ENCODE measurements around the gene ANKRD2.
"Not testable (repeated sequence)": the region's sequence is repeated elsewhere in the genome, so short reads cannot be mapped to it uniquely, and the experiment has no call there.

Gene ANKRD2, protein sequence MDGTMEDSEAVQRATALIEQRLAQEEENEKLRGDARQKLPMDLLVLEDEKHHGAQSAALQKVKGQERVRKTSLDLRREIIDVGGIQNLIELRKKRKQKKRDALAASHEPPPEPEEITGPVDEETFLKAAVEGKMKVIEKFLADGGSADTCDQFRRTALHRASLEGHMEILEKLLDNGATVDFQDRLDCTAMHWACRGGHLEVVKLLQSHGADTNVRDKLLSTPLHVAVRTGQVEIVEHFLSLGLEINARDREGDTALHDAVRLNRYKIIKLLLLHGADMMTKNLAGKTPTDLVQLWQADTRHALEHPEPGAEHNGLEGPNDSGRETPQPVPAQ

GRCh38 chr10:97572214-97572989, at the start of gene ANKRD2:
ANKRD2 (plus strand) TSS chr10:97572779; CDS start chr10:97572789, 10 bp downstream.
- DNase-seq = peak; percentile 16 to 24

DNA sequence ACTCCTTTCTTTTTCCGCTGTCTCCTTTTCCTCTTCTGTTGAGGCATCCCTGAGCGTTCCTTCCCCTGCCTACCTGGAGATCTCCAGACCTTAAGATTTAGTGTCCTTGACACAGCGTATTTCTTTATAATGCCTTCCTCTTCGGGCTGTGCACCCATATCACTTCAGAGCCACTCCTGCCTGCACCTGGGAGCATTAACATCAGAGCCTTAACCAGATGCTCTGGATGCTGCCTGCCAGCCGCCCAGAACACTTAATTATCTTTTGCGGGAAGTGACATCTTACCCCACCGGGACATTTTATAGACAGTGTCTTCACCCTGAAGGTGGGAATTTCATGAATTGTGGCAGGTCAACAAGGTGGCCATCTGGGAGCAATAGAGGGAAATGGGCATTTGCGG, 49.6 kb upstream of the ANKRD2 start:
- DNase-seq = no peak

- DNase-seq = no peak
These were observed 47.5 kb upstream of the ANKRD2 start for GRCh38 chr10:97525086-97525485.

DNA sequence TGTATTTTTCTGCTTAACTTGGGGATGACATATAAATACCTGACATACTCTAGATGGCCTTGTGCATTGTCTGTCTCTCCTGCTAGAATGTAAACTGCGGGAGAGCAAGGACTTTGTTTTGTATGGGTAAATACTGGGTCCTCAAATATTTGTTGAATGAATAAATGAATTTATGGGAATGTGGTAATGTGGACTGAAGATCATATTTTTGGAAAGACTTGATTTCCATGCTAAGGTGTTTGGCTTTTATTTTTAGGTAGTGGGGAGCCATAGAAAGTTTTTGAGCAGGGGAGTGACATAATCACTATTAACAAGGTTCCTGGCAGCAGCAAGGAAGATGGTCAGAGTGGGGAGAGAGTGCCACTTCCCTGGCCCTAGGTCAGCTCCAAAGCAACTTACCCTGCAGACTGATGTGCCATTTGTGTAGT, 46.9 kb upstream of the ANKRD2 start:
- no peak for DNase-seq

- DNase-seq = not testable (repeated sequence)
These were observed 43.7 kb upstream of the ANKRD2 start for GRCh38 chr10:97528876-97529275.

DNA sequence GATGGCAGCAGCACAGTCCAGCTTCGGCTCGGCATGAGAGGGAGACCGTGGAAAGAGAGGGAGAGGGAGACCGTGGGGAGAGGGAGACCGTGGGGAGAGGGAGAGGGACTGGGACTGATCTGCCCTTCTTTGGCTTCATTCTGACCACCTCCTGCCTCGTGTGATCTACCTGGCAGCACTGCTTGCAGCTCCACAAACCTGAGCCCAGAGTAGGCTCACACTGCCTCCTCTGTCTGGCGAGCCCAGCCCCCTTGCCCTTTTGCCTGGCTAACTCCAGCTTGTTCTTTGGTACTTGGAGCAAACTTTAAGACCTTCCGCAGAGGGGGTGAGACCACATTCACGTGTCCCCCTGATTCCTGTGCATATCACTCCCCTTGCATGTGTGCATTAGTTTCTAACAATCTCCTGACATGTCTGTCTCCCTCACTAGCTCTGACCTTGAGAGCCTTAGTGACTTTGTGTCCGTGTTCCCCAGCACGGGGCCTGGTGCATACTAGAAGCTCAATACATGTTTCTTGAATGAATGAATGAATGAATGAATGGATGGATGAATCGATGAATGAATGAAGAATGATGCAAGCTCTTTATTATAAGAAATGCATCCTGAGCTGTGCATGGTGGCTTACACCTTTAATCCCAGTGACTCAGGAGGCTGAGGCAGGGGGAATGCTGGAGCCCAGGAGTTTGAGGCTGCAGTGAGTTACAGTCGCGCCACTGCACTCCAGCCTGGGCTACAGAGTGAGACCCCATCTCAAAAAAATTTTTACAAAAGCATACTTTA, 42.7 kb upstream of the ANKRD2 start:
- no peak for DNase-seq

DNA sequence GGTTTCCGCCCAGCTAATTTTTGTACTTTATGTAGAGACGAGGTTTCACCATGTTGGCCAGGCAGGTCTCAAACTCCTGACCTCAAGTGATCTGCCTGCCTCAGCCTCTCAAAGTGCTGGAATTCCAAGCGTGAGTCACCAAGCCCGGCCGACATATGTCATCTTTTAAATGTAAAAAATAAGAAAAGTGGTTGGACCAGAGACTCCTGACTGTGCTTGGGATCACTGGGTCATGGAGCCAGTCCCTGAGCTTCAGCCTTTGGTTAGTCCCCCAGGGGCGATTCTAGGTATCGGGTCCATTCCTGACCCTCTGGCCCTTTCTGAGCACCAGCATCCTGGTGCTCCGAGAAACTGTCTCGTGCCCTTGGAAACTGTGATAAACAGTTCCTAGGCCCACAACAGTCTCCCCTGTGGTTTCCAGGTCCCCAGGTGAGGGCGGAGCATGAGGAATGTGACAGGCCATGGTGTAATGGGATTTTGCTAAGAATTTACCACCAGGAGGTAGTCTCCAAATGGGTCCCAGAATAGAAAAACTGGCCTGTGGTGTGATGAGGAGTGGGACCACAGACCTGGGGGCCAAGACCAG, 41.1 kb upstream of the ANKRD2 start:
- no peak for DNase-seq

DNA sequence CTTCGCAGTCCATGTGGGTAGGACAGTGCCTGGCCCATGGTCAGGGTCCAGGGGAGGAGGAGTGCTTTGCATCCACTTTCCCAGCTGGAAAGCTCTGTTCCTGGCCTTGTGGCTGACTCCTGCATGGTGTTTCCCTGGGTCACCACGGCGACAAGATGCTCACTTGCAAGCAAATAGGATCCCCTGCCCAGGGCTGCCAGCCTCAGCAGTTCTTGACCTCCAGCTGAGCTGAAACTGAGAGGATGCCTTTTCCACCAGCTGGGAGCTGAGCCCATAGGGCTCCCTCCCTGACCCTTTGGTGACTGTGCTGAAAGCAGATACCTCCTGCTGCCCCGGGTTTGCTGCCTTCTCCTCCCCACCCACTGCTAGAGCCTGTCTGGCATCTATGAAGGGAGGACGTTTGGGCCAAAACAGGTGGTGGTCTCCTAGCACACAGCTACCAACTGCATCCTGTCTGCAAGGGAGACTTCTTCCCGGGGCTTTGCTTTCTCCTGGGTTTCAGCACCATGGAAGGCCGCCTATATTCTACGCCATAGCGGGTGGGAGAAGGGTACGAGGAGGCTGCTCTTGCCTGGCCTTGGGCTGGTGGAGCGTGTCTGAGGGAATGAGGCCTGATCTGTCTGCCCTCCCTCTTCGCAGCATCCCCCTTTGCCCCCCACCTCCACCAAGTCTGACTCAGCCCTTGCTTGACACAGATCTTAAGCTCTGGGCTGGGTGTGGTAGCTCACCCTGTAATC, 39.5 kb upstream of the ANKRD2 start:
- DNase-seq = no peak

DNA sequence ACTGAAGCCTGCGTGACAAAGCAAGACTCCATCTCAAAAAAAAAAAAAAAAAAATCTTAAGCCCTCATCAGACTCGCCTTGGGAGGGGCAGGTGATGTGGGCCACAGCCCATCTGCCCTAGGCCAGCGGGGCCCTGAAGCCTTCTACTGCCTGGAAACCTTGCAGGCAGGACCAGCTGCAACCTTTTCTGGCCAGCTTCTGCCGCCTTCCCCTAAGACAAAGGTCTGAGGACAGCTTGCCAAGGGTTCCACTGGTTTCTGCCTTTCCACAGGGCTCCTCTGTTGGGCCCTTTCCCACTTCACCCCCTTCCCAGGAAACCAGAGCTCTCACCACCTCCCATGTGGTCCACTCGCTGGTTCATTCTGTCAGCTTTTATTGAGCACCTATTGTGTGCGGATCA, 38.7 kb upstream of the ANKRD2 start:
- DNase-seq = no peak

- no peak for DNase-seq
These were observed 37.7 kb upstream of the ANKRD2 start for GRCh38 chr10:97534746-97535367.

DNA sequence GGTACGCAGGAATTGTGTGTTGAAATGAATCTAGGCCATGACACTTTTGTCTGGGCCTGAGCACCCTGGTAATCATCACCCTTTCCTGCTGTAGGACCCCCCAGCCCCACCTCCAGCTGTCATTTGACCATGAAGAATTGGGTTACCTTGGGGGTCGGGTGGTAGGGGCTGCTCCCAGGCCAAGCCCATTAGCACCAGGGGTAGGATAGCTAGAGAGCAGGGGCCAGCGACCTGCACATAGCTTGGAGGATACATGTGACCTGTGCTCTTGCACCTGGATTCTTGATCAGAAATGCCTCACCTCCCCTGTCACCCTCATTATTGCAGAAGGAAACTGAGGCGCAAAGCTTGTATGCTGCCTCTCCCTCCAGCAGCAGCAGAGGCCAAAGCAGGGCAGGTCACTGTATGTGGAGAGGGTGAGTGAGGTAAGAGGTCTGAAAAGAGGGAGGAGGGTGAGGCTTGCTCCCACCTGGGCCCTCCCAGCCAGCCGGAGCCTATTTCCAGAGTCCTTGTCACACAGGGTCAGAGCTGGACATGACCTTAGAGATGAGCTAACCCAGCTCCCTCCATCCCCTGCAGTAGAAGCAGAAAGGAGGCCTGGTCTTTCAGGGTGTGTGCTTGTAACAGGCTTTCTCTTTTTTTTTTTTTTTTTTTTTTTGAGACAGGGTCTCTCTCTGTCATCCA, 35.3 kb upstream of the ANKRD2 start:
- no peak for DNase-seq

DNA sequence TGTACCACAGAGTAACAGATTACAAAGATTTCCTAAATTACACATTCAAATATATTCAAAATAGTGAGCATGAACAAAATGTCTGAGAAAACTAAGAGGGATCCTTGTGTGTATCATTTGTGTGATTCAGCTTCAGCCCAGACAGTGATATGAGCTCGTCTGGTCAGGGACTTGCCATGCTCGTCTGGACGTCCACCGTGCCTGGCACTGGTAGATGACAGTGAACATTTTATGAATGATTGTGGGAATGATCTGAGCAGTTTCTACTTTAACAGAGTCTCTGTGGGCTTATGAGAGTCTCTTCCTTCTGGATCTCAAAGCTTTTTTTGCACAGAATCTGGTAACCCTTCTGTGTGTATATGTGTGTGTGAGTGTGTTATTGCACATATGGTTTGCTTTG, 34.2 kb upstream of the ANKRD2 start:
- DNase-seq = no peak

DNA sequence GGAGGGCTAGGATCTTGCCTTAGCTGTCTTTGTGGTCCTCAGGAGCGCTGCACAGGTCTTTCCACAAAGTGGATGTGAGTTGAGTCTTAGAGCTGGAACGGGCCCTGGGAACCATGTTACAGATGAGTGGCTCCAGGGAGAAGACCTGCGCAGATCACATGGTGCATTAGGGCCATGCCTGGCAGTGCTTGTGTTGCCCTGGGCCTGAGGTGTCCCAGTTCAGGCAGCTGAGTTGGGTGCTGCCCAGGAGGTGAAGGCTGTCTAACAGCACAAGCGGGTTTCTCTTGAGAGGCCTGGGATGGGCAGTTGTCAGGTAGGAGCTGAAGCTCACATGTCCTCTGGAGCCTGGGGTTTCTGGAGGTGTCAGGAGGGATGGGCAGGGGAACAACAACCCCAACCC, 33.7 kb upstream of the ANKRD2 start:
- no peak for DNase-seq

GRCh38 chr10:97539523-97540200, 32.9 kb upstream of the ANKRD2 start:
- no peak for DNase-seq

DNA sequence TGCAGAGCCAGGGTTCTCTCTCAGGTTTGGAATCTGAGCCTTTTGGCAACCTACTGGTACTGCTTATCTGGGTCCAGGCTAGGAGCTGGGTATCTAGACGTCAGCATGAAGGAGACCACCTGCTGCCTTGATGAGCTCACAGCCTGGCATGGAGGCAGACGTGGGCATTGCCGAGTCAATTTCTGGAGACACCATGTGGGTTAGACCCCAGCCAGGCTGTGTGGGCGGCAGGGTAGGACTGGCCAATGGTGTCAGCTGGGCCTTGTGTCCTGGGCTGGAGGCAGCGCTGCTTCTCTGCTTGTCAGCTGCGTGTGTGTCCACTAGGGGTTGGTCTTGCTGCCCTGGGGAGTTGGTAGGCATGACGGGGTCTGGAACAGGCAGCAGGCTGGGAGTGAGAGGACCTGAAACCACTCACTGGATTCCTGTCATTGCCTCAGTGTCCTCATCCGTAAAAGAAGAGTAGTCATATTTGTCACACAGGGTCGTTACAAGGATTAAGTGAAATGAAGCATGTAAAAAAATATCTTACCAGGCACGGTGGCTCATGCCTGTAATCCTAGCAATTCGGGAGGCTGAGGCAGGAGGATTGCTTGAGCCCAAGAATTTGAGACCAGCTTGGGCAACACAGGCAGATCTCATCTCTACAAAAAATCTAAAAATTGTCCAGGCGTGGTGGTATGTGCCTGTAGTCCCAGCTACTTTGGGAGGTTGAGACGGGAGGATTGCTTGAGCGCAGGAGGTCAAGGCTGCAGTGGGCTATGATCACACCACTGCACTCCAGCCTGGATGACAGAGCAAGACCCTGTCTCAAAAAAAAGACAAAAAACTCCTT, 31.7 kb upstream of the ANKRD2 start:
- no peak for DNase-seq

DNA sequence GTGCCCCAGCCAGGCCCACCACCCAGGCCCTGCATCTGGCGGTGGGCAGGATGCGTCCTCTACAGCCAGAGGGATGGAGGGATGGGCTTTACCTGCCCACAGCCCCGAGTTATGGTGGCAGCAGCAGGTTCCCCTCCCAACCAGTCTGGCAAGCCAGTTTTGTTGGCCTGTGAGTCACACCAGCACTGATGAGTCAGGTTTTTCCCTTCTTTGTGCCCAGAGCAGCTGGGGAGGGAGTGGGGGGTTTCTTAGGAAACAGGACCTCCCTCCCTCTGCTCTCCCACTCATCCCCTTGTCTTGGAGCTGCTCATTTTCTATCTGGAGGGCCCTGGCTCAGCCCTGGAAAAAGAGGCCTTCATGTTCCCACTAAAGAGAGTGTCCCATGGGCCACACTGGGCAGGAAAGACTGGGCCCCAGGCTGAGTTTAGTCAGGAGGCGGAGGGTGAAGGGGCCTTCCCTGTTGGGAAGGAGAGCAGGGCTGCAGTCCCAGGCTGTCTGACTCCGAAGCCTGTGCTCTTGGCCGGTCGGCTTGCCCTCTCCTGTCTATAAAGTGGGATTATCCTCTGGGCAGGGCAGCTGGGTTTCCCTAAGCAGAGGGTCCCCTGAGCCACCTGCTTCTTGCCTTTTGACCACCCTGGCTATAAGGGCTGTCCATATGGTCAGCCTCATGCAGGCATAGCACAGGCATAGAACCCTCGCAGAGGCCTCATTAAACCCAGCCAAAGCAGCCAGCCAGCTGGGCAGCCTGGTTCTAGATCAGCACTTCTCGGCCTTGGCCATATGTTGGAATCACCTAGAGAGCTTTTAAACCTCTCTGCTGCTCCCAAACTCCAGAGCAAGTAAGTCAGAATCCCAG, 30.2 kb upstream of the ANKRD2 start:
- no peak for DNase-seq

GRCh38 chr10:97543025-97543546, 29.5 kb upstream of the ANKRD2 start:
- no peak for DNase-seq

DNA sequence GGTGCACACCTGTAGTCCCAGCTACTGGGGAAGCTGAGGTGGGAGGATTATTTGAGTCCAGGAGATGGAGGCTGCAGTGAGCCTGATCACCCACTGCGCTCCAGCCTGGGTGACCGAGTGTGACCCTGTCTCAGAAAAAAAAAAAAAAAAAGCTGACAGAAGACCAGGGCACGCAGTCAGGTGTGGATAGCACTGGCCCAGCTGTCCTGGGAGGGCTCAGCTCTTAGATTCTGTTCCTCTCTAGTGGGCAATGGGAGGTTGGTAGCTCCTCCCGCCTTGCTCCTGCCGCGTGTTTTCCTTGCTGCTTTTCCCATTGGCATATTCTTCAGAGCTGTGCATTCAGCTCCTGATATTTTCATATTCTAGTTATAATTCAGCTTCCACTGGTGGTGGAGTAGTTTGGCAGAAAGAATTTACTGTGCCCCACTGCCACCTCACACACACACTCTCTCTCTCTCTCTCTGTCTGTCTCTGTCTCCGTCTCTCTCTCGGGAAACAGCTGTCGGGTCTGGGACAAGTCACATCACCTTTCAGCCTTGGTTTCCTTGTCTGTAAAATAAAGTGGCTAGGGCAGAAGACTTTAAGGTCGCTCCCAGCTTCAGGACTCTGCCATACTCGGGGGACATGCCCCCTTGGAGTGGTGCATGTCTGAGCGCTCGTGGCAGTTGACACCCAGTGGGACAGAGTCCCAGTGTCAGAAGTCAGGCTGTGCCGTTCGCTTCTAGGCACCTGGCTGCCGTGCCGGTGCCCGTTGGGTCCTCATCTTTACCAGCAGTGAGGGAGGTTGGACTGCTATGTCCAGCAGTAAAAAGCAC, 25.9 kb upstream of the ANKRD2 start:
- DNase-seq = no peak

Data from NCI-H2081 (cell line).